Neural cell (in vitro differentiated cells): ENCODE measurements around the gene NDOR1. TPM values are rescaled to one million over a fixed set of nuclear protein-coding genes. Genes with fewer than 3 reads are reported as not detected.

Source experiments
- H2AFZ ChIP-seq: fragments of 200-600, 300-800 bp; sonication (generic), shearing (Covaris generic); 2 replicates; pipeline ENCODE4 v1.6.0; 2014; ENCODE audit warnings: low read depth, mild to moderate bottlenecking, antibody characterized with exemption, low read length, moderate library complexity
- H3F3A ChIP-seq: fragments of 200-600 bp; shearing (Covaris generic); 2 replicates; pipeline ENCODE4 v1.6.1; 2016; ENCODE audit warnings: mild to moderate bottlenecking, moderate library complexity, mixed read lengths, antibody characterized with exemption, low read length; ENCODE audit not compliant: insufficient read depth, poor library complexity, severe bottlenecking
- H3K27ac ChIP-seq: fragments of 200-600, 300-800 bp; sonication (generic), shearing (Covaris generic); 2 replicates; pipeline ENCODE4 v1.5.1; 2014; ENCODE audit warnings: mild to moderate bottlenecking, low read length, moderate library complexity
- H3K27me3 ChIP-seq: fragments of 300-800, 200-600 bp; sonication (generic), shearing (Covaris generic); 2 replicates; pipeline ENCODE4 v1.6.0; 2014; ENCODE audit warnings: mild to moderate bottlenecking, low read depth, low read length, moderate library complexity; ENCODE audit not compliant: insufficient read depth
- H3K36me3 ChIP-seq: fragments of 300-800, 200-600 bp; sonication (generic), shearing (Covaris generic); 2 replicates; pipeline ENCODE4 v1.5.1; 2014; ENCODE audit warnings: mild to moderate bottlenecking, antibody characterized with exemption, low read length, moderate library complexity; ENCODE audit not compliant: insufficient read depth
- H3K4me2 ChIP-seq: fragments of 300-800, 200-600 bp; sonication (generic), shearing (Covaris generic); 2 replicates; pipeline ENCODE4 v1.6.0; 2014; ENCODE audit warnings: mild to moderate bottlenecking, low read length
- H3K4me3 ChIP-seq: fragments of 300-800, 200-600 bp; sonication (generic), shearing (Covaris generic); 2 replicates; pipeline ENCODE4 v1.5.1; 2014; ENCODE audit warnings: mild to moderate bottlenecking, low read length, moderate library complexity
- H3K79me2 ChIP-seq: fragments of 200-600 bp; shearing (Covaris generic); replicated peaks from 2 replicates; pipeline ENCODE4 v1.6.0; 2014; ENCODE audit warnings: mild to moderate bottlenecking, low read length, moderate library complexity; ENCODE audit not compliant: insufficient read depth
- H3K9ac ChIP-seq: fragments of 300-800, 200-600 bp; sonication (generic), shearing (Covaris generic); 2 replicates; pipeline ENCODE4 v1.6.1; 2016; ENCODE audit warnings: mild to moderate bottlenecking, low read length, mixed read lengths
- H3K9me2 ChIP-seq: fragments of 200-600 bp; shearing (Covaris generic); 2 replicates; pipeline ENCODE4 v1.6.1; 2016; ENCODE audit warnings: mild to moderate bottlenecking, low read length, mixed read lengths; ENCODE audit not compliant: insufficient read depth
- H3K9me3 ChIP-seq: fragments of 200-600, 300-800 bp; sonication (generic), shearing (Covaris generic); 2 replicates; pipeline ENCODE4 v1.6.1; 2016; ENCODE audit warnings: mild to moderate bottlenecking, mixed run types, low read length, moderate library complexity, mixed read lengths
- H4K20me1 ChIP-seq: fragments of 200-600 bp; shearing (Covaris generic); 2 replicates; pipeline ENCODE4 v1.6.1; 2016; ENCODE audit warnings: mild to moderate bottlenecking, mixed run types; ENCODE audit not compliant: insufficient read depth
- EP300 ChIP-seq: fragments of 450-650 bp; conservative IDR thresholded peaks from 2 replicates; pipeline ENCODE4 v1.6.1; 2014; ENCODE audit warnings: antibody characterized with exemption, mild to moderate bottlenecking, moderate library complexity; ENCODE audit not compliant: poor library complexity, severe bottlenecking
- EZH2 ChIP-seq: fragments of 200-600, 300-800 bp; shearing (Covaris generic), sonication (generic); IDR thresholded peaks from 2 replicates; pipeline ENCODE4 v1.6.1; 2014; ENCODE audit warnings: antibody characterized with exemption, low read length, borderline replicate concordance, mild to moderate bottlenecking; ENCODE audit not compliant: insufficient read depth, poor library complexity, severe bottlenecking
- MXI1 ChIP-seq: fragments of 450-650 bp; conservative IDR thresholded peaks from 2 replicates; pipeline ENCODE4 v1.6.1; 2014; ENCODE audit warnings: antibody characterized with exemption, mild to moderate bottlenecking; ENCODE audit not compliant: poor library complexity, severe bottlenecking
- POLR2AphosphoS5 ChIP-seq: IDR thresholded peaks from 2 replicates; pipeline ENCODE4 v1.6.1; 2012
- RAD21 ChIP-seq: fragments of 450-650 bp; conservative IDR thresholded peaks from 2 replicates; pipeline ENCODE4 v1.6.1; 2014; ENCODE audit warnings: antibody characterized with exemption, mild to moderate bottlenecking, moderate library complexity
- REST ChIP-seq: IDR thresholded peaks from 2 replicates; pipeline ENCODE4 v1.6.1; 2012; ENCODE audit warnings: borderline replicate concordance
- SMC3 ChIP-seq: fragments of 450-650 bp; conservative IDR thresholded peaks from 2 replicates; pipeline ENCODE4 v1.6.1; 2014; ENCODE audit warnings: antibody characterized with exemption, mild to moderate bottlenecking, moderate library complexity; ENCODE audit not compliant: poor library complexity
- polyA plus RNA-seq: library from polyadenylated mRNA; depleted of rRNA; stranded (reverse); fragments of >200 nt; gene quantifications from 2 replicates; pipeline ENCODE4 v1.2.3, GENCODE V29; 2014
- TF ChIP-seq, protein P1 (sequence below): fragments of 450-650 bp; IDR thresholded peaks from 2 replicates; pipeline ENCODE4 v1.5.1; 2014; ENCODE audit warnings: antibody characterized with exemption, mild to moderate bottlenecking, moderate library complexity; ENCODE audit not compliant: poor library complexity, severe bottlenecking

The NDOR1 gene
- polyA plus RNA-seq, 1 donor from 2014 or later = 18.2 TPM

GRCh38 chr9:137256362-137256761 lies 50.9 kb downstream of the NDOR1 start:
- H2AFZ ChIP-seq = no peak overlapping the region
- no peaks in the 10 kb centered on the region for H3K27me3 ChIP-seq
- H3K4me2 ChIP-seq = peak overlapping the region; percentile 90
- H3K9me3 ChIP-seq = no peaks in the 10 kb centered on the region
- no peaks in the 10 kb centered on the region for H3K36me3 ChIP-seq
- TF ChIP-seq MXI1 (no peak), REST (no peak), EP300 (no peak), POLR2AphosphoS5 (no peak)
- peak overlapping the region; percentile 76 for H3K9ac ChIP-seq
- no peaks in the 10 kb centered on the region for H3K9me2 ChIP-seq
- H4K20me1 ChIP-seq = no peaks in the 10 kb centered on the region
- H3K79me2 ChIP-seq = peaks cover 10% of the 10 kb centered on the region
- no peaks in the 10 kb centered on the region for H3F3A ChIP-seq
- H3K4me3 ChIP-seq = peak overlapping the region; percentile 96
- H3K27ac ChIP-seq = no peak overlapping the region

DNA sequence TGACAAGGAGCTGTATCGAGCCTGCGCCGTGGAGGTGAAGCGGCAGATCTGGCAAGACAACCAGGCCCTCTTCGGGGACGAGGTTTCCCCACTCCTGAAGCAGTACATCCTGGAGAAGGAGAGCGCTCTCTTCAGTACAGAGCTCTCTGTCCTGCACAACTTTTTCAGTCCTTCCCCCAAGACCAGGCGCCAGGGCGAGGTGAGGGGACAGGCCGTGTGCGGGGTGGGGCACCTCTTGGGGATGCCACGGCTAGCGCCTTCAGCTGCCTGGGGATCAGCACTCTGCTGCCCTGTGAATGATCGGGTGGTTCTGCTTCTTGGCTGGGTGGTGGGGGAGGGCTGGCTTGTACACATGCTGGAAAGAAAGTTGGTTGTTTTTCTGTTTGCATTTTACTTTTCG lies 51.4 kb downstream of the NDOR1 start:
- H3K4me3 ChIP-seq = peak overlapping the region; percentile 96
- TF ChIP-seq, protein P1, sequence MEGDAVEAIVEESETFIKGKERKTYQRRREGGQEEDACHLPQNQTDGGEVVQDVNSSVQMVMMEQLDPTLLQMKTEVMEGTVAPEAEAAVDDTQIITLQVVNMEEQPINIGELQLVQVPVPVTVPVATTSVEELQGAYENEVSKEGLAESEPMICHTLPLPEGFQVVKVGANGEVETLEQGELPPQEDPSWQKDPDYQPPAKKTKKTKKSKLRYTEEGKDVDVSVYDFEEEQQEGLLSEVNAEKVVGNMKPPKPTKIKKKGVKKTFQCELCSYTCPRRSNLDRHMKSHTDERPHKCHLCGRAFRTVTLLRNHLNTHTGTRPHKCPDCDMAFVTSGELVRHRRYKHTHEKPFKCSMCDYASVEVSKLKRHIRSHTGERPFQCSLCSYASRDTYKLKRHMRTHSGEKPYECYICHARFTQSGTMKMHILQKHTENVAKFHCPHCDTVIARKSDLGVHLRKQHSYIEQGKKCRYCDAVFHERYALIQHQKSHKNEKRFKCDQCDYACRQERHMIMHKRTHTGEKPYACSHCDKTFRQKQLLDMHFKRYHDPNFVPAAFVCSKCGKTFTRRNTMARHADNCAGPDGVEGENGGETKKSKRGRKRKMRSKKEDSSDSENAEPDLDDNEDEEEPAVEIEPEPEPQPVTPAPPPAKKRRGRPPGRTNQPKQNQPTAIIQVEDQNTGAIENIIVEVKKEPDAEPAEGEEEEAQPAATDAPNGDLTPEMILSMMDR = no peak
- TF ChIP-seq EP300 = no peak
- no peak for TF ChIP-seq EZH2
- TF ChIP-seq SMC3 = no peak
- TF ChIP-seq MXI1 = no peak
- no peak for TF ChIP-seq POLR2AphosphoS5
- TF ChIP-seq RAD21 = no peak
- H3K9me2 ChIP-seq = no peaks in the 10 kb centered on the region
- H3K79me2 ChIP-seq = peaks cover 10% of the 10 kb centered on the region
- H3K27me3 ChIP-seq = no peaks in the 10 kb centered on the region
- no peak overlapping the region for H3K9ac ChIP-seq
- H4K20me1 ChIP-seq = no peaks in the 10 kb centered on the region
- H3F3A ChIP-seq = no peaks in the 10 kb centered on the region
- no peaks in the 10 kb centered on the region for H3K9me3 ChIP-seq
- no peaks in the 10 kb centered on the region for H3K36me3 ChIP-seq
- H3K27ac ChIP-seq = no peak overlapping the region
- H3K4me2 ChIP-seq = no peak overlapping the region
- no peak overlapping the region for H2AFZ ChIP-seq
